ENCODE data around the gene NAA16. TPM values are rescaled to one million over a fixed set of nuclear protein-coding genes. Genes with fewer than 3 reads are reported as not detected.
"Not testable (repeated sequence)": the region's sequence is repeated elsewhere in the genome, so short reads cannot be mapped to it uniquely, and the experiment has no call there.

Gene NAA16
- total RNA-seq, 1 donor from 2014 or later, result 22.3 TPM

- Mint-ChIP-seq H3K4me1 (ENCODE audit: low read depth, unreplicated experiment) (no peaks in the 10 kb centered on the region), H3K9me3 (ENCODE audit: unreplicated experiment) (peaks cover 1% of the 10 kb centered on the region), H3K36me3 (ENCODE audit: unreplicated experiment) (peaks cover 9% of the 10 kb centered on the region), H3K27me3 (ENCODE audit: unreplicated experiment) (peaks cover 1% of the 10 kb centered on the region), H3K4me3 (ENCODE audit: unreplicated experiment) (no peak overlapping the region), H3K27ac (ENCODE audit: unreplicated experiment) (no peak overlapping the region)
- DNase-seq, result no peak
- TF ChIP-seq, protein P1, sequence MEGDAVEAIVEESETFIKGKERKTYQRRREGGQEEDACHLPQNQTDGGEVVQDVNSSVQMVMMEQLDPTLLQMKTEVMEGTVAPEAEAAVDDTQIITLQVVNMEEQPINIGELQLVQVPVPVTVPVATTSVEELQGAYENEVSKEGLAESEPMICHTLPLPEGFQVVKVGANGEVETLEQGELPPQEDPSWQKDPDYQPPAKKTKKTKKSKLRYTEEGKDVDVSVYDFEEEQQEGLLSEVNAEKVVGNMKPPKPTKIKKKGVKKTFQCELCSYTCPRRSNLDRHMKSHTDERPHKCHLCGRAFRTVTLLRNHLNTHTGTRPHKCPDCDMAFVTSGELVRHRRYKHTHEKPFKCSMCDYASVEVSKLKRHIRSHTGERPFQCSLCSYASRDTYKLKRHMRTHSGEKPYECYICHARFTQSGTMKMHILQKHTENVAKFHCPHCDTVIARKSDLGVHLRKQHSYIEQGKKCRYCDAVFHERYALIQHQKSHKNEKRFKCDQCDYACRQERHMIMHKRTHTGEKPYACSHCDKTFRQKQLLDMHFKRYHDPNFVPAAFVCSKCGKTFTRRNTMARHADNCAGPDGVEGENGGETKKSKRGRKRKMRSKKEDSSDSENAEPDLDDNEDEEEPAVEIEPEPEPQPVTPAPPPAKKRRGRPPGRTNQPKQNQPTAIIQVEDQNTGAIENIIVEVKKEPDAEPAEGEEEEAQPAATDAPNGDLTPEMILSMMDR (IDR thresholded peaks at IDR 0.05; ENCODE audit: partially characterized antibody, unreplicated experiment), result no peak
Measured at GRCh38 chr13:41271456-41272285, 39.4 kb upstream of the NAA16 start.

- H3K27ac Mint-ChIP-seq (ENCODE audit: unreplicated experiment), result no peak overlapping the region
- H3K9me3 Mint-ChIP-seq (ENCODE audit: unreplicated experiment), result no peaks in the 10 kb centered on the region
- TF ChIP-seq, protein P1 (IDR thresholded peaks at IDR 0.05; ENCODE audit: partially characterized antibody, unreplicated experiment), result no peak
- H3K36me3 Mint-ChIP-seq (ENCODE audit: unreplicated experiment), result peaks cover 9% of the 10 kb centered on the region
- peaks cover 1% of the 10 kb centered on the region for H3K27me3 Mint-ChIP-seq (ENCODE audit: unreplicated experiment)
- no peak for DNase-seq
- H3K4me3 Mint-ChIP-seq (ENCODE audit: unreplicated experiment), result no peak overlapping the region
- no peaks in the 10 kb centered on the region for H3K4me1 Mint-ChIP-seq (ENCODE audit: low read depth, unreplicated experiment)
Measured at GRCh38 chr13:41273831-41274441, 37.1 kb upstream of the NAA16 start.

DNA sequence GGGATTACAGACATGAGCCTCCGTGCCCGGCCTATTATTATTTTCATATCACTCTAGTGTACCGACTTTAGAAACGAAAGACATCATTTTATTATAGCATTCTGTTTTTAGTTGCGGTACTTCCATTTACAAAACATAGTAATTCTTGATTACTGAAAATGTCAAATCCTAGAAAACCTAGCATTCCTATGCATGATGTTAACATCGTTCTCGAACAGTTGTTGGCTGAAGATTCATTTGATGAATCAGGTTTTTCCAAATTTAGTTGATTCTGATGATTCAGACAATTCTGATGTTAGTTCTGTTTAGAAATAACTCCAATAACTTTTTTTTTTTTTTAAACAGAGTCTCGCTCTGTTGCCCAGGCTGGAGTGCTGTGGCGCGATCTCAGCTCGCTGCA lies 36.2 kb upstream of the NAA16 start:
- TF ChIP-seq, protein P1 (IDR thresholded peaks at IDR 0.05; ENCODE audit: partially characterized antibody, unreplicated experiment), result no peak
- H3K4me3 Mint-ChIP-seq (ENCODE audit: unreplicated experiment), result no peak overlapping the region
- peaks cover 9% of the 10 kb centered on the region for H3K36me3 Mint-ChIP-seq (ENCODE audit: unreplicated experiment)
- H3K9me3 Mint-ChIP-seq (ENCODE audit: unreplicated experiment), result no peaks in the 10 kb centered on the region
- peaks cover 1% of the 10 kb centered on the region for H3K27me3 Mint-ChIP-seq (ENCODE audit: unreplicated experiment)
- H3K4me1 Mint-ChIP-seq (ENCODE audit: low read depth, unreplicated experiment), result no peaks in the 10 kb centered on the region
- H3K27ac Mint-ChIP-seq (ENCODE audit: unreplicated experiment), result no peak overlapping the region
- no peak for DNase-seq

GRCh38 chr13:41276824-41277223 lies 34.2 kb upstream of the NAA16 start:
- Mint-ChIP-seq H3K27me3 (ENCODE audit: unreplicated experiment) (peaks cover 1% of the 10 kb centered on the region), H3K4me3 (ENCODE audit: unreplicated experiment) (no peak overlapping the region), H3K27ac (ENCODE audit: unreplicated experiment) (no peak overlapping the region), H3K9me3 (ENCODE audit: unreplicated experiment) (no peaks in the 10 kb centered on the region), H3K4me1 (ENCODE audit: low read depth, unreplicated experiment) (no peaks in the 10 kb centered on the region), H3K36me3 (ENCODE audit: unreplicated experiment) (peaks cover 4% of the 10 kb centered on the region)
- TF ChIP-seq, protein P1 (IDR thresholded peaks at IDR 0.05; ENCODE audit: partially characterized antibody, unreplicated experiment), result no peak
- DNase-seq, result no peak

- not testable (repeated sequence) for H3K4me1 Mint-ChIP-seq (ENCODE audit: low read depth, unreplicated experiment); H3K4me3 Mint-ChIP-seq (ENCODE audit: unreplicated experiment); H3K27me3 Mint-ChIP-seq (ENCODE audit: unreplicated experiment); H3K36me3 Mint-ChIP-seq (ENCODE audit: unreplicated experiment); H3K27ac Mint-ChIP-seq (ENCODE audit: unreplicated experiment); H3K9me3 Mint-ChIP-seq (ENCODE audit: unreplicated experiment); DNase-seq
Measured at GRCh38 chr13:41279156-41279555, 31.9 kb upstream of the NAA16 start.

Measured in glutamatergic neuron (in vitro differentiated cells).